ENCODE data around the gene IL5RA.

GRCh38 chr3:3117651-3118050 lies 7.5 kb upstream of the IL5RA start:
- no peak for TF ChIP-seq CTCF (IDR thresholded peaks at IDR 0.05; ENCODE audit: poor library complexity)
- no peak for TF ChIP-seq EZH2 (IDR thresholded peaks at IDR 0.05; ENCODE audit: borderline replicate concordance)
- no peak for TF ChIP-seq EZH2phosphoT487 (IDR thresholded peaks at IDR 0.05; ENCODE audit: low read depth, severe bottlenecking, unreplicated experiment)

Data from hepatocyte (in vitro differentiated cells).